H1 (cell line): ENCODE data around the gene WNT9B. TPM values are rescaled to one million over a fixed set of nuclear protein-coding genes. Genes with fewer than 3 reads are reported as not detected.

Experiments
- CTCF ChIA-PET: fragments of 300-600 bp; sonication (Branson Sonifier 250); formaldehyde crosslinking; loops from one replicate; lab custom pipeline; 2021; ENCODE audit not compliant: partially characterized antibody; lab: Charles Lee
- POLR2A ChIA-PET: fragments of 300-600 bp; sonication (Branson Sonifier 250); formaldehyde crosslinking; loops from one replicate; lab custom pipeline; 2021; ENCODE audit warnings: inconsistent platforms; ENCODE audit not compliant: partially characterized antibody; lab: Charles Lee
- DNase-seq, 2 experiments: peaks; one replicate each; pipeline versions ENCODE4 v3.0.0 to v3.0.0-alpha.2; 2010 to 2022; ENCODE audit warnings: low spot score in 2 of 2, low read depth in 1 of 2, mixed read lengths in 1 of 2
- FAIRE-seq: peaks from 2 replicates; lab custom pipeline; 2011; peaks lifted over from hg19 to GRCh38; lab: Jason Lieb, UNC
- H2AFZ ChIP-seq: 2 replicates; pipeline ENCODE4 v1.8.1; 2012; ENCODE audit warnings: low read length, inconsistent platforms
- H2AK5ac ChIP-seq: 2 replicates; pipeline ENCODE4 v1.6.1; 2013; ENCODE audit warnings: low read depth, low read length
- H2BK120ac ChIP-seq: replicated peaks from 2 replicates; pipeline ENCODE3; 2013; ENCODE audit warnings: low read depth, low read length, inconsistent platforms
- H2BK12ac ChIP-seq: 2 replicates; pipeline ENCODE4 v1.6.1; 2013; ENCODE audit warnings: low read depth, low read length
- H2BK15ac ChIP-seq: 2 replicates; pipeline ENCODE4 v1.6.1; 2013; ENCODE audit warnings: low read length
- H2BK20ac ChIP-seq: 2 replicates; pipeline ENCODE4 v1.6.1; 2013; ENCODE audit warnings: low read length
- H2BK5ac ChIP-seq: 2 replicates; pipeline ENCODE4 v1.6.1; 2013; ENCODE audit warnings: low read depth, low read length
- H3K14ac ChIP-seq: 2 replicates; pipeline ENCODE4 v1.6.1; 2013; ENCODE audit warnings: inconsistent platforms; ENCODE audit not compliant: insufficient read length
- H3K18ac ChIP-seq: 2 replicates; pipeline ENCODE4 v1.6.1; 2013; ENCODE audit warnings: low read length; ENCODE audit errors: extremely low read depth
- H3K23ac ChIP-seq: 2 replicates; pipeline ENCODE4 v1.6.1; 2013; ENCODE audit warnings: inconsistent platforms; ENCODE audit not compliant: insufficient read length
- H3K23me2 ChIP-seq: 2 replicates; pipeline ENCODE4 v1.6.1; 2013; ENCODE audit warnings: low read depth, low read length
- H3K27ac ChIP-seq: 2 replicates; pipeline ENCODE4 v1.6.1; 2011; ENCODE audit warnings: low read depth, low read length, inconsistent platforms
- H3K27me3 ChIP-seq, 4 experiments: replicated peaks in 1 of 4; 1 replicate in 1 of 4; 2 replicates in 3 of 4; pipeline versions ENCODE4 v1.6.1 to v1.8.1; 2011 to 2013; ENCODE audit warnings: low read length in 3 of 4, mild to moderate bottlenecking in 3 of 4, inconsistent platforms in 2 of 4, mixed read lengths in 2 of 4, moderate library complexity in 1 of 4; ENCODE audit not compliant: control insufficient read depth in 3 of 4, insufficient read depth in 3 of 4; ENCODE audit errors: extremely low read depth in 1 of 4
- H3K36me3 ChIP-seq, 4 experiments: 2 replicates each; pipeline versions ENCODE4 v1.6.1 to v1.8.1; 2011 to 2013; ENCODE audit warnings: mild to moderate bottlenecking in 4 of 4, low read length in 3 of 4, moderate library complexity in 2 of 4, control low read depth in 1 of 4, inconsistent platforms in 1 of 4; ENCODE audit not compliant: insufficient read depth in 4 of 4, control insufficient read depth in 2 of 4
- H3K4ac ChIP-seq: replicated peaks from 2 replicates; pipeline ENCODE3; 2013; ENCODE audit warnings: low read length, low read depth, mixed read lengths, inconsistent platforms; ENCODE audit not compliant: insufficient read length
- H3K4me1 ChIP-seq, 4 experiments: replicated peaks in 1 of 4; 1 replicate in 1 of 4; 2 replicates in 3 of 4; pipeline versions ENCODE4 v1.6.1 to v1.8.1; 2011 to 2013; ENCODE audit warnings: low read length in 3 of 4, inconsistent platforms in 2 of 4, mixed read lengths in 1 of 4; ENCODE audit not compliant: insufficient read depth in 4 of 4, control insufficient read depth in 3 of 4
- H3K4me2 ChIP-seq, 2 experiments: 2 replicates each; pipeline versions ENCODE4 v1.6.1 to v1.8.1; 2011 to 2013; ENCODE audit warnings: low read depth in 2 of 2, low read length in 2 of 2, control low read depth in 1 of 2, inconsistent platforms in 1 of 2, mild to moderate bottlenecking in 1 of 2; ENCODE audit not compliant: insufficient read depth in 1 of 2
- H3K4me3 ChIP-seq, 4 experiments: fragments of 200-600, 300-600 bp in 1 of 4; sonication (generic), shearing (Covaris generic), sonication (Bioruptor Twin) in 1 of 4; 2 replicates each; pipeline versions ENCODE4 v1.5.1 to v1.8.1; 2011 to 2016; ENCODE audit warnings: low read length in 4 of 4, low read depth in 3 of 4, control low read depth in 2 of 4, inconsistent platforms in 2 of 4, mild to moderate bottlenecking in 2 of 4, mixed read lengths in 1 of 4, moderate library complexity in 1 of 4; ENCODE audit not compliant: insufficient read depth in 2 of 4; ENCODE audit errors: extremely low read depth in 1 of 4
- H3K56ac ChIP-seq: replicated peaks from 2 replicates; pipeline ENCODE3; 2013; ENCODE audit warnings: low read depth, mild to moderate bottlenecking, mixed read lengths, low read length, inconsistent platforms; ENCODE audit not compliant: insufficient read length
- H3K79me1 ChIP-seq: 2 replicates; pipeline ENCODE4 v1.6.1; 2013; ENCODE audit warnings: low read depth, low read length, control low read depth
- H3K79me2 ChIP-seq, 2 experiments: 2 replicates each; pipeline versions ENCODE4 v1.6.1 to v1.8.1; 2012 to 2013; ENCODE audit warnings: low read length in 2 of 2, mild to moderate bottlenecking in 2 of 2, inconsistent platforms in 1 of 2; ENCODE audit not compliant: insufficient read depth in 2 of 2, control insufficient read depth in 1 of 2
- H3K9ac ChIP-seq, 4 experiments: replicated peaks in 1 of 4; 1 replicate in 1 of 4; 2 replicates in 3 of 4; pipeline versions ENCODE4 v1.6.1 to v1.8.1; 2011 to 2013; ENCODE audit warnings: low read depth in 3 of 4, low read length in 3 of 4, control low read depth in 2 of 4, mild to moderate bottlenecking in 2 of 4, moderate library complexity in 2 of 4, inconsistent platforms in 1 of 4; ENCODE audit errors: extremely low read depth in 1 of 4
- H3K9me3 ChIP-seq, 2 experiments: 2 replicates each; pipeline versions ENCODE4 v1.6.1 to v1.8.1; 2012 to 2013; ENCODE audit warnings: mild to moderate bottlenecking in 2 of 2, moderate library complexity in 2 of 2, control low read depth in 1 of 2, inconsistent platforms in 1 of 2, low read depth in 1 of 2, low read length in 1 of 2, mixed read lengths in 1 of 2; ENCODE audit not compliant: insufficient read depth in 2 of 2
- H4K20me1 ChIP-seq, 2 experiments: replicated peaks in 1 of 2; 2 replicates each; pipeline versions ENCODE3 to v1.8.1; 2011 to 2013; ENCODE audit warnings: inconsistent platforms in 2 of 2, low read length in 2 of 2, mild to moderate bottlenecking in 1 of 2; ENCODE audit not compliant: insufficient read depth in 2 of 2, control insufficient read depth in 1 of 2
- H4K5ac ChIP-seq: 2 replicates; pipeline ENCODE4 v1.6.1; 2013; ENCODE audit warnings: low read length, low read depth, mixed read lengths, inconsistent platforms; ENCODE audit not compliant: insufficient read length
- H4K8ac ChIP-seq: 2 replicates; pipeline ENCODE4 v1.8.0; 2013; ENCODE audit warnings: mild to moderate bottlenecking, moderate library complexity, low read length, inconsistent platforms; ENCODE audit not compliant: insufficient read depth; ENCODE audit errors: extremely low read depth
- H4K91ac ChIP-seq: replicated peaks from 2 replicates; pipeline ENCODE3; 2013; ENCODE audit warnings: low read length, mixed read lengths, inconsistent platforms; ENCODE audit not compliant: insufficient read length
- ATF3 ChIP-seq: IDR thresholded peaks from 2 replicates; pipeline ENCODE4 v1.6.1; 2011; ENCODE audit warnings: low read depth, mild to moderate bottlenecking, low read length; ENCODE audit not compliant: insufficient read depth
- EP300 ChIP-seq, 2 experiments: IDR thresholded peaks; 1 replicate in 1 of 2; 2 replicates in 1 of 2; pipeline ENCODE4 v1.6.1; 2011 to 2012; ENCODE audit warnings: low read depth in 2 of 2, low read length in 2 of 2, mild to moderate bottlenecking in 2 of 2, borderline replicate concordance in 1 of 2, inconsistent platforms in 1 of 2, moderate library complexity in 1 of 2
- HDAC6 ChIP-seq: IDR thresholded peaks from one replicate; pipeline ENCODE4 v1.7.1; 2012; ENCODE audit warnings: low read depth, mild to moderate bottlenecking, inconsistent platforms, low read length, moderate library complexity
- RAD21 ChIP-seq, 2 experiments: IDR thresholded peaks in 1 of 2; conservative IDR thresholded peaks in 1 of 2; 2 replicates each; pipeline ENCODE4 v1.6.1; 2011; ENCODE audit warnings: low read depth in 2 of 2, low read length in 2 of 2, improper control_type of control experiment in 1 of 2, inconsistent platforms in 1 of 2, mild to moderate bottlenecking in 1 of 2, moderate library complexity in 1 of 2
- RXRA ChIP-seq: IDR thresholded peaks from 2 replicates; pipeline ENCODE4 v1.6.1; 2011; ENCODE audit warnings: low read depth, mild to moderate bottlenecking, low read length, moderate library complexity; ENCODE audit not compliant: insufficient read depth
- WGBS, 2 experiments: shearing (Covaris generic) in 1 of 2; methylation state at CpG; one replicate each; pipeline versions ENCODE4 v1.1.6 to v1.1.7; 2013 to 2015; ENCODE audit warnings: low lambda C conversion rate in 2 of 2, mixed read lengths in 2 of 2, inconsistent platforms in 1 of 2, low coverage in 1 of 2, missing lambda C conversion rate in 1 of 2; ENCODE audit not compliant: insufficient replicate concordance in 2 of 2, insufficient coverage in 1 of 2, insufficient read length in 1 of 2; ENCODE audit errors: extremely low coverage in 1 of 2, missing lambda C conversion rate in 1 of 2; 5-methylcytosine and 5-hydroxymethylcytosine counted together
- polyA plus RNA-seq, 7 experiments: library from polyadenylated mRNA; depleted of rRNA in 3 of 7; stranded (reverse) in 5 of 7; unstranded in 2 of 7; fragments of >200 nt in 5 of 7; fragments of 200-250 nt in 2 of 7; gene quantifications; 1 replicate in 5 of 7; 2 replicates in 1 of 7; 4 replicates in 1 of 7; pipeline versions ENCODE4 v1.2.1 to v1.2.3, GENCODE V29; 2011 to 2013; ENCODE audit warnings: missing spikeins in 2 of 7, mixed read lengths in 2 of 7
- total RNA-seq: library from RNA; stranded (reverse); fragmentation: NEBNext Ultra II Directional; extraction: Animal tissue kit (Norgen Biotek cat#: 25700); gene quantifications from 2 replicates; pipeline ENCODE4 v1.2.1, GENCODE V29; 2021
- TF ChIP-seq, protein P1 (sequence below): IDR thresholded peaks from 2 replicates; pipeline ENCODE4 v1.6.1; 2012; ENCODE audit warnings: low read length, inconsistent platforms

Gene WNT9B
- total and polyA plus RNA-seq, 2 of the 8 experiments (the other 6 are each of a cell fraction or from before 2014, with no cell fraction given) = 0.21 TPM; not detected in 1

- Histone ChIP-seq H3K56ac (no peak overlapping the region), H2BK120ac (no peak overlapping the region), H2BK15ac (no peak overlapping the region), H2AK5ac (no peak overlapping the region), H3K14ac (no peak overlapping the region), H3K18ac (no peak overlapping the region), H3K4me2 (no peak overlapping the region), H3K27me3 (no peaks in the 10 kb centered on the region), H4K20me1 (no peaks in the 10 kb centered on the region), H4K5ac (no peak overlapping the region), H2BK20ac (no peak overlapping the region), H3K9ac (no peak overlapping the region), H3K4ac (no peak overlapping the region), H3K36me3 (no peaks in the 10 kb centered on the region), H3K4me1 (no peaks in the 10 kb centered on the region), H3K27ac (no peak overlapping the region), H3K23ac (no peak overlapping the region), H2BK5ac (no peak overlapping the region), H4K8ac (no peak overlapping the region), H4K91ac (no peak overlapping the region), H3K23me2 (no peaks in the 10 kb centered on the region), H3K4me3 (no peak overlapping the region), H3K79me1 (no peaks in the 10 kb centered on the region), H3K9me3 (no peaks in the 10 kb centered on the region), H2BK12ac (no peak overlapping the region), H3K79me2 (no peaks in the 10 kb centered on the region), H2AFZ (no peak overlapping the region)
- TF ChIP-seq, protein P1, sequence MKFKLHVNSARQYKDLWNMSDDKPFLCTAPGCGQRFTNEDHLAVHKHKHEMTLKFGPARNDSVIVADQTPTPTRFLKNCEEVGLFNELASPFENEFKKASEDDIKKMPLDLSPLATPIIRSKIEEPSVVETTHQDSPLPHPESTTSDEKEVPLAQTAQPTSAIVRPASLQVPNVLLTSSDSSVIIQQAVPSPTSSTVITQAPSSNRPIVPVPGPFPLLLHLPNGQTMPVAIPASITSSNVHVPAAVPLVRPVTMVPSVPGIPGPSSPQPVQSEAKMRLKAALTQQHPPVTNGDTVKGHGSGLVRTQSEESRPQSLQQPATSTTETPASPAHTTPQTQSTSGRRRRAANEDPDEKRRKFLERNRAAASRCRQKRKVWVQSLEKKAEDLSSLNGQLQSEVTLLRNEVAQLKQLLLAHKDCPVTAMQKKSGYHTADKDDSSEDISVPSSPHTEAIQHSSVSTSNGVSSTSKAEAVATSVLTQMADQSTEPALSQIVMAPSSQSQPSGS = no peak
- TF ChIP-seq RAD21 (IDR thresholded peaks at IDR 0.05 in 1 of 2, conservative IDR thresholded peaks at IDR 0.05 in 1 of 2; ENCODE audit: low read depth in 2 of 2, low read length in 2 of 2) (no peak), ATF3 (no peak), HDAC6 (no peak), EP300 (IDR thresholded peaks at IDR 0.05; ENCODE audit: borderline replicate concordance in 1 of 2, low read depth in 2 of 2, low read length in 2 of 2) (no peak), RXRA (no peak)
- CTCF ChIA-PET = interaction anchor here (1.0 to 2.2 kb wide), 5 partner anchors 11 to 32 kb away, joined by 3 to 6 read pairs (median 3); no protein-coding TSS in a partner anchor
- DNase-seq (no peak), FAIRE-seq (no peak)
- POLR2A ChIA-PET = interaction anchor here (0.9 kb wide), 1 partner anchor 17 kb away, joined by 3 read pairs; no protein-coding TSS in a partner anchor
- 98% methylated on average over 5 of the region's 5 CpGs; no CpG with 5 or more reads in 1 of the 2 experiments for WGBS, 2 experiments
Measured at GRCh38 chr17:46803544-46803943, 47.8 kb upstream of the WNT9B start.
